CD14-positive monocyte (primary cell): ENCODE results near the gene CCBE1. TPM values are rescaled to one million over a fixed set of nuclear protein-coding genes. Genes with fewer than 3 reads are reported as not detected.

Experiments
- DNase-seq, 3 donors: peaks; one replicate each; pipeline ENCODE4 v3.0.0-alpha.2; 2011 to 2022
- H2AFZ ChIP-seq: 2 replicates; pipeline ENCODE4 v1.6.0; 2012; ENCODE audit warnings: mild to moderate bottlenecking, low read depth, low read length, inconsistent platforms; ENCODE audit not compliant: insufficient read depth, poor library complexity, severe bottlenecking
- H3K27ac ChIP-seq, 2 donors: 1 replicate in 1 of 2; 2 replicates in 1 of 2; pipeline ENCODE4 v1.5.1; 2012 to 2013; ENCODE audit warnings: low read length in 2 of 2, control low read depth in 1 of 2, inconsistent platforms in 1 of 2, low read depth in 1 of 2, mild to moderate bottlenecking in 1 of 2
- H3K27me3 ChIP-seq, 2 donors: one replicate each; pipeline versions ENCODE4 v1.6.0 to v1.6.1; 2011 to 2013; ENCODE audit warnings: low read length in 2 of 2; ENCODE audit not compliant: control insufficient read depth in 2 of 2, insufficient read depth in 2 of 2
- H3K36me3 ChIP-seq, 2 donors: replicated peaks in 1 of 2; 1 replicate in 1 of 2; 2 replicates in 1 of 2; pipeline versions ENCODE4 v1.5.1 to v1.6.1; 2012 to 2013; ENCODE audit warnings: low read length in 2 of 2, control low read depth in 1 of 2, inconsistent platforms in 1 of 2, mild to moderate bottlenecking in 1 of 2; ENCODE audit not compliant: insufficient read depth in 2 of 2, control insufficient read depth in 1 of 2
- H3K4me1 ChIP-seq, 2 donors: 1 replicate in 1 of 2; 2 replicates in 1 of 2; pipeline versions ENCODE4 v1.5.1 to v1.6.1; 2012 to 2013; ENCODE audit warnings: low read length in 2 of 2, control low read depth in 1 of 2, inconsistent platforms in 1 of 2, mild to moderate bottlenecking in 1 of 2, moderate library complexity in 1 of 2; ENCODE audit not compliant: insufficient read depth in 2 of 2, control insufficient read depth in 1 of 2
- H3K4me2 ChIP-seq: replicated peaks from 2 replicates; pipeline ENCODE3; 2012; ENCODE audit warnings: low read length, moderate library complexity, mild to moderate bottlenecking; ENCODE audit not compliant: poor library complexity, severe bottlenecking; ENCODE audit errors: extremely low read depth
- H3K4me3 ChIP-seq, 3 experiments: fragments of 200-600 bp in 1 of 3; sonication (generic) in 1 of 3; replicated peaks in 1 of 3; 1 replicate in 2 of 3; 2 replicates in 1 of 3; pipeline ENCODE4 v1.5.1; 2011 to 2013; ENCODE audit warnings: low read length in 3 of 3, mild to moderate bottlenecking in 3 of 3, control low read depth in 2 of 3, low read depth in 2 of 3, inconsistent platforms in 1 of 3, moderate library complexity in 1 of 3
- H3K79me2 ChIP-seq: 2 replicates; pipeline ENCODE4 v1.6.0; 2012; ENCODE audit warnings: mild to moderate bottlenecking, control low read depth, inconsistent platforms, low read length, moderate library complexity; ENCODE audit not compliant: insufficient read depth
- H3K9ac ChIP-seq: 2 replicates; pipeline ENCODE4 v1.6.0; 2017; ENCODE audit warnings: low read length, mild to moderate bottlenecking; ENCODE audit not compliant: insufficient read depth, poor library complexity, severe bottlenecking
- H3K9me3 ChIP-seq, 2 donors: replicated peaks in 1 of 2; 1 replicate in 1 of 2; 2 replicates in 1 of 2; pipeline versions ENCODE4 v1.5.1 to v1.6.1; 2012 to 2013; ENCODE audit warnings: low read length in 2 of 2, control low read depth in 1 of 2; ENCODE audit not compliant: control insufficient read depth in 1 of 2, insufficient read depth in 1 of 2
- H4K20me1 ChIP-seq: 2 replicates; pipeline ENCODE4 v1.6.0; 2012; ENCODE audit warnings: mild to moderate bottlenecking, low read length, control low read depth, moderate library complexity; ENCODE audit not compliant: insufficient read depth
- H3K27ac Mint-ChIP-seq, 7 donors: one replicate each; pipeline ENCODE4 v1.8.0; 2020; ENCODE audit warnings: mild to moderate bottlenecking in 7 of 7, mixed read lengths in 7 of 7, moderate library complexity in 6 of 7, inconsistent platforms in 2 of 7
- H3K27me3 Mint-ChIP-seq, 3 donors: one replicate each; pipeline ENCODE4 v1.8.0; 2021 to 2022; ENCODE audit warnings: low read depth in 3 of 3, mild to moderate bottlenecking in 3 of 3, mixed read lengths in 3 of 3, moderate library complexity in 3 of 3, inconsistent platforms in 1 of 3
- H3K36me3 Mint-ChIP-seq, 2 donors: one replicate each; pipeline ENCODE4 v1.8.0; 2020; ENCODE audit warnings: mixed read lengths in 2 of 2, inconsistent platforms in 1 of 2, mild to moderate bottlenecking in 1 of 2
- H3K4me1 Mint-ChIP-seq: one replicate; pipeline ENCODE4 v1.8.0; 2020; ENCODE audit warnings: mild to moderate bottlenecking, mixed read lengths
- H3K4me3 Mint-ChIP-seq, 2 donors: one replicate each; pipeline ENCODE4 v1.8.0; 2020; ENCODE audit warnings: mild to moderate bottlenecking in 2 of 2, mixed read lengths in 2 of 2, moderate library complexity in 1 of 2
- H3K9me3 Mint-ChIP-seq, 7 donors: one replicate each; pipeline ENCODE4 v1.8.0; 2020 to 2022; ENCODE audit warnings: mixed read lengths in 7 of 7, mild to moderate bottlenecking in 6 of 7, moderate library complexity in 6 of 7, inconsistent platforms in 2 of 7
- CTCF ChIP-seq: fragments of 200-600 bp; IDR thresholded peaks from one replicate; pipeline ENCODE4 v1.8.0; 2022; ENCODE audit warnings: antibody characterized with exemption, mild to moderate bottlenecking
- WGBS: methylation state at CpG from one replicate; pipeline ENCODE4 v1.1.5; 2013; ENCODE audit warnings: missing lambda C conversion rate; ENCODE audit not compliant: insufficient coverage; 5-methylcytosine and 5-hydroxymethylcytosine counted together
- intact Hi-C, 2 donors: fragments of 100-400 bp; cut with micrococcal nuclease; formaldehyde crosslinking; loops; one replicate each; pipeline versions ENCODE4 v1.15.0 to v1.15.1; 2023
- polyA plus RNA-seq, 3 donors: library from polyadenylated mRNA; depleted of rRNA in 1 of 3; unstranded in 2 of 3; stranded (reverse) in 1 of 3; fragments of 300-500 nt in 2 of 3; fragments of >200 nt in 1 of 3; fragmentation: Illumina TruSeq in 2 of 3; gene quantifications; 1 replicate in 2 of 3; 2 replicates in 1 of 3; pipeline ENCODE4 v1.2.3, GENCODE V29; 2012 to 2021

Gene CCBE1
- polyA plus RNA-seq, 3 donors, result not detected

- H3K27ac Mint-ChIP-seq, result no peak overlapping the region
Measured at GRCh38 chr18:59733421-59733820, 36.2 kb upstream of the CCBE1 start.

GRCh38 chr18:59730896-59731295, 33.7 kb upstream of the CCBE1 start:
- intact Hi-C loops, result no loop called here
- Mint-ChIP-seq H3K27me3 (peaks cover 1 to 4% (median 4%) of the 10 kb centered on the region in 3 donors), H3K36me3 (no peaks in the 10 kb centered on the region), H3K9me3 (peaks cover 0 to 6% (median 2%) of the 10 kb centered on the region in 7 donors), H3K4me3 (no peak overlapping the region), H3K27ac (peak overlapping the region in 1 of 7 donors; percentile 16), H3K4me1 (no peaks in the 10 kb centered on the region)
- no peaks in the 10 kb centered on the region for H3K79me2 ChIP-seq
- WGBS, result no CpG with 5 or more reads among the region's 1 CpG
- H3K4me1 ChIP-seq, result no peaks in the 10 kb centered on the region
- no peak for TF ChIP-seq CTCF
- H3K9ac ChIP-seq, result no peak overlapping the region
- no peak overlapping the region for H3K4me2 ChIP-seq
- H3K27ac ChIP-seq, result no peak overlapping the region
- no peak for DNase-seq
- H3K4me3 ChIP-seq, result no peak overlapping the region
- no peaks in the 10 kb centered on the region for H3K9me3 ChIP-seq
- H2AFZ ChIP-seq, result no peak overlapping the region
- H3K36me3 ChIP-seq, result no peaks in the 10 kb centered on the region
- no peaks in the 10 kb centered on the region for H3K27me3 ChIP-seq
- no peaks in the 10 kb centered on the region for H4K20me1 ChIP-seq

More at GRCh38 chr18:59733421-59733820, 36.2 kb upstream of the CCBE1 start:
- Histone ChIP-seq H2AFZ (no peak overlapping the region), H3K4me3 (no peak overlapping the region), H3K36me3 (no peaks in the 10 kb centered on the region), H4K20me1 (no peaks in the 10 kb centered on the region), H3K4me2 (no peak overlapping the region), H3K27me3 (no peaks in the 10 kb centered on the region), H3K9ac (no peak overlapping the region), H3K79me2 (no peaks in the 10 kb centered on the region), H3K4me1 (no peaks in the 10 kb centered on the region), H3K27ac (no peak overlapping the region), H3K9me3 (peaks cover 0 to 5% of the 10 kb centered on the region in 2 donors)
- H3K4me3 Mint-ChIP-seq, result no peak overlapping the region
- no CpG with 5 or more reads among the region's 1 CpG for WGBS
- H3K9me3 Mint-ChIP-seq, result peaks cover 2 to 9% (median 4%) of the 10 kb centered on the region in 7 donors
- no peak for TF ChIP-seq CTCF
- intact Hi-C loops, result no loop called here
- peaks cover 3 to 7% (median 4%) of the 10 kb centered on the region in 3 donors for H3K27me3 Mint-ChIP-seq
- no peaks in the 10 kb centered on the region for H3K4me1 Mint-ChIP-seq
- no peak for DNase-seq
- no peaks in the 10 kb centered on the region for H3K36me3 Mint-ChIP-seq
